ENCODE measurements around the gene DUSP8.

GRCh38 chr11:1546536-1547466, 25.3 kb downstream of the DUSP8 start:
- TF ChIP-seq, protein P1, sequence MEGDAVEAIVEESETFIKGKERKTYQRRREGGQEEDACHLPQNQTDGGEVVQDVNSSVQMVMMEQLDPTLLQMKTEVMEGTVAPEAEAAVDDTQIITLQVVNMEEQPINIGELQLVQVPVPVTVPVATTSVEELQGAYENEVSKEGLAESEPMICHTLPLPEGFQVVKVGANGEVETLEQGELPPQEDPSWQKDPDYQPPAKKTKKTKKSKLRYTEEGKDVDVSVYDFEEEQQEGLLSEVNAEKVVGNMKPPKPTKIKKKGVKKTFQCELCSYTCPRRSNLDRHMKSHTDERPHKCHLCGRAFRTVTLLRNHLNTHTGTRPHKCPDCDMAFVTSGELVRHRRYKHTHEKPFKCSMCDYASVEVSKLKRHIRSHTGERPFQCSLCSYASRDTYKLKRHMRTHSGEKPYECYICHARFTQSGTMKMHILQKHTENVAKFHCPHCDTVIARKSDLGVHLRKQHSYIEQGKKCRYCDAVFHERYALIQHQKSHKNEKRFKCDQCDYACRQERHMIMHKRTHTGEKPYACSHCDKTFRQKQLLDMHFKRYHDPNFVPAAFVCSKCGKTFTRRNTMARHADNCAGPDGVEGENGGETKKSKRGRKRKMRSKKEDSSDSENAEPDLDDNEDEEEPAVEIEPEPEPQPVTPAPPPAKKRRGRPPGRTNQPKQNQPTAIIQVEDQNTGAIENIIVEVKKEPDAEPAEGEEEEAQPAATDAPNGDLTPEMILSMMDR (conservative IDR thresholded peaks at IDR 0.05) = peak; percentile 93
- TF ChIP-seq ZFX (IDR thresholded peaks at IDR 0.05) = no peak

All from C4-2B (cell line).